Smooth muscle cell (in vitro differentiated cells): Measurements from ENCODE around the gene RPL23. TPM values are rescaled to one million over a fixed set of nuclear protein-coding genes. Genes with fewer than 3 reads are reported as not detected.

ENCODE experiments used
- DNase-seq: peaks from one replicate; lab custom pipeline; 2025; ENCODE audit not compliant: unreplicated experiment; lab: John Stamatoyannopoulos, UW
- H2AFZ ChIP-seq: fragments of 200-600 bp; sonication (generic); 2 replicates; pipeline ENCODE4 v1.6.0; 2016; ENCODE audit warnings: antibody characterized with exemption, low read depth, mild to moderate bottlenecking
- H3F3A ChIP-seq: fragments of 200-600 bp; sonication (generic); 2 replicates; pipeline ENCODE4 v1.6.0; 2017; ENCODE audit warnings: antibody characterized with exemption, low read depth
- H3K27ac ChIP-seq: fragments of 200-600 bp; sonication (generic); 2 replicates; pipeline ENCODE4 v1.5.1; 2016; ENCODE audit warnings: low read depth, mild to moderate bottlenecking
- H3K27me3 ChIP-seq: fragments of 200-600 bp; sonication (generic); 2 replicates; pipeline ENCODE4 v1.6.1; 2016; ENCODE audit warnings: low read depth, mild to moderate bottlenecking
- H3K36me3 ChIP-seq: fragments of 200-600 bp; sonication (generic); 2 replicates; pipeline ENCODE4 v1.5.1; 2016; ENCODE audit warnings: low read depth
- H3K4me1 ChIP-seq: fragments of 200-600 bp; sonication (generic); 2 replicates; pipeline ENCODE4 v1.5.1; 2016; ENCODE audit warnings: low read depth
- H3K4me2 ChIP-seq: fragments of 200-600 bp; sonication (generic); 2 replicates; pipeline ENCODE4 v1.6.0; 2016; ENCODE audit warnings: mild to moderate bottlenecking
- H3K4me3 ChIP-seq: fragments of 200-600 bp; sonication (generic); 2 replicates; pipeline ENCODE4 v1.5.1; 2016; ENCODE audit warnings: mild to moderate bottlenecking
- H3K79me2 ChIP-seq: fragments of 200-600 bp; sonication (generic); 2 replicates; pipeline ENCODE4 v1.6.0; 2016; ENCODE audit warnings: low read depth, mild to moderate bottlenecking
- H3K9ac ChIP-seq: fragments of 200-600 bp; sonication (generic); 2 replicates; pipeline ENCODE4 v1.6.0; 2016; ENCODE audit warnings: low read depth
- H3K9me3 ChIP-seq: fragments of 200-600 bp; sonication (generic); replicated peaks from 2 replicates; pipeline ENCODE4 v1.5.1; 2016; ENCODE audit warnings: low read depth
- H4K20me1 ChIP-seq: fragments of 200-600 bp; sonication (generic); 2 replicates; pipeline ENCODE4 v1.6.0; 2016; ENCODE audit warnings: low read depth
- WGBS: methylation state at CpG from one replicate; pipeline ENCODE4 v1.1.7; 2016; ENCODE audit warnings: low lambda C conversion rate; 5-methylcytosine and 5-hydroxymethylcytosine counted together
- polyA plus RNA-seq: library from polyadenylated mRNA; unstranded; fragments of >200 nt; fragmentation: Nextera tagmentation; extraction: Ambion mirVana; gene quantifications from 2 replicates; pipeline ENCODE4 v1.2.1, GENCODE V29; 2016
- total RNA-seq: library from RNA; depleted of rRNA; stranded (reverse); fragments of >200 nt; gene quantifications from 2 replicates; pipeline ENCODE4 v1.2.3, GENCODE V29; 2014
- TF ChIP-seq, protein P1 (sequence below): fragments of 200-600 bp; sonication (generic); IDR thresholded peaks from 2 replicates; pipeline ENCODE4 v1.5.1; 2017; ENCODE audit warnings: borderline replicate concordance, mild to moderate bottlenecking, antibody characterized with exemption; ENCODE audit not compliant: insufficient read depth, poor library complexity, severe bottlenecking

The RPL23 gene
- total and polyA plus RNA-seq, 2 experiments from 2014 or later: 435 to 1,715 TPM

DNA sequence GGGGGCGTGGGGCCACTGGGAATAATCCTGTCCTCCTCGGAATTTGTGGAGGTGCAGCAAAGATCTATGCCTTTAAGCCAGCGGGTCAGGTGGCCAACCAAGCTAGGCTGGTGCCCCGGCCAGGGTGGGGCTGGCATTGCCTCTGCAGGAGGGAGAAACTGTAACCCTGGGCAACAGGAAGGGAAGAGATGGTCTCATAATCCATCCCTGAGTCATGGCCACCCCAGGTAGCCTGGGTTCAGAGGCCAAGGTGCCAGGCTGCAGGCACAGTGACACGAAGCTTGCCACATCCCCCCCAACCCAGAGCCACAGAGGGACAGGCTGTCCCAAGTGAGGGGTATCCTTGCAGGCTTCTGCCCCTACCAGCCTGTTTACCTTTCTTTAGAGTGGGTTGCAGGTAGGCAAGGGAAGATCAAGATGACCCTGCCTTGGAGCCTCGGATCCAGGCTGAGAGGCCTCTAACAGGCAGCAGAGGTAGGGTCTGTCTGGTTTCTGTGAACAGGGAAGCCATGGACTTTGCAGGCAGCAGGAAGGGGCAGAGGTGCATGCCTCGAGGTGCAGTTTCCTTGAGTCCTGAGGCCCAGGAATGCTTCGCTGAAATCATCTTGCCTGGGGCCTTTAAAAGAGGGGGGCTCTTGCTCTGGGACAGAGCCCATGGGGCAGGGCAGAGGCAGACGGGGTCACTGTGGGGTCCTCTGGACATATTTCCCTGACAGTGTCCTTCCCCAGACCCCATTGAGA, 20.3 kb upstream of the RPL23 start:
- H3K9me3 ChIP-seq: no peaks in the 10 kb centered on the region
- peaks cover 87% of the 10 kb centered on the region for H3K79me2 ChIP-seq
- H3K9ac ChIP-seq: no peak overlapping the region
- DNase-seq: no peak
- H3F3A ChIP-seq: peaks cover 19% of the 10 kb centered on the region
- H2AFZ ChIP-seq: no peak overlapping the region
- H3K36me3 ChIP-seq: no peaks in the 10 kb centered on the region
- H3K4me2 ChIP-seq: peak overlapping the region; percentile 97
- H3K27me3 ChIP-seq: no peaks in the 10 kb centered on the region
- peak overlapping the region; percentile 13 for H3K4me3 ChIP-seq
- TF ChIP-seq, protein P1, sequence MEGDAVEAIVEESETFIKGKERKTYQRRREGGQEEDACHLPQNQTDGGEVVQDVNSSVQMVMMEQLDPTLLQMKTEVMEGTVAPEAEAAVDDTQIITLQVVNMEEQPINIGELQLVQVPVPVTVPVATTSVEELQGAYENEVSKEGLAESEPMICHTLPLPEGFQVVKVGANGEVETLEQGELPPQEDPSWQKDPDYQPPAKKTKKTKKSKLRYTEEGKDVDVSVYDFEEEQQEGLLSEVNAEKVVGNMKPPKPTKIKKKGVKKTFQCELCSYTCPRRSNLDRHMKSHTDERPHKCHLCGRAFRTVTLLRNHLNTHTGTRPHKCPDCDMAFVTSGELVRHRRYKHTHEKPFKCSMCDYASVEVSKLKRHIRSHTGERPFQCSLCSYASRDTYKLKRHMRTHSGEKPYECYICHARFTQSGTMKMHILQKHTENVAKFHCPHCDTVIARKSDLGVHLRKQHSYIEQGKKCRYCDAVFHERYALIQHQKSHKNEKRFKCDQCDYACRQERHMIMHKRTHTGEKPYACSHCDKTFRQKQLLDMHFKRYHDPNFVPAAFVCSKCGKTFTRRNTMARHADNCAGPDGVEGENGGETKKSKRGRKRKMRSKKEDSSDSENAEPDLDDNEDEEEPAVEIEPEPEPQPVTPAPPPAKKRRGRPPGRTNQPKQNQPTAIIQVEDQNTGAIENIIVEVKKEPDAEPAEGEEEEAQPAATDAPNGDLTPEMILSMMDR: no peak
- H3K4me1 ChIP-seq: peaks cover 32% of the 10 kb centered on the region
- peak overlapping the region; percentile 4 for H3K27ac ChIP-seq
- peaks cover 81% of the 10 kb centered on the region for H4K20me1 ChIP-seq
- 73% methylated on average over 9 of the region's 9 CpGs for WGBS

DNA sequence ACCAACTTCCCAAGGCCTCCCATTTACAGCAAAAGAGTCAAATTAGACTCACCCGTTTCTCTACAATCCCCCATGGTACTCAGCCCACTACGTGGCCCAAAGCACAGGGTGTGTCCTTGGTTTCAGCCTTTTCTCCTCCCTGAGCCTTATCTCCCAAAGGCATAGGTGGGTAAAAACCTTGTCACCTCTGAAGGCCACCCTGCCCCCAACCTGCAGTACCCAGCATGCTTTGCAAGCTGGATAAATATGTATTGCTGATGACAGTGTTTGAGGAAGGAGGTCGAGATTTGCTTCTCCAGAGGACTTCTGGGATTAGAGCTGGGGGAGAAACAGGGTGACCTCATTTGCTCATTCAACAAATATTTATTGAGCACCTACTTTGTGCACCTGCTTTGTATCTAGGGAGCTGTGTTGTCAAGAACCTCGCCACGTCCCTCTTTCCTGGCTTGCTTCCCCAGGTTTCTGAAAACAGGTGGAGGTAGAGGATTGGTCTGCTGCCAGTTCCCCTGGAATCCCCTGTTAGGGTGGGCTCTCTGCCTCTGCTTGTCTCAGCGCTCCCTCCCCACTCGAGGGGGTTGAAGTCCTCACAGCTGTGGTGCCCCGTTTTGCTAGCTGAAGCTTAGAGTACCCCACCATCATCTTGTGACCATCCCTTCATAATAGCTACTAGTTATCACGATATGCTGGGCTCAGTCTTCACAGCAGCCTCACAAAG, 19.3 kb upstream of the RPL23 start:
- Histone ChIP-seq H3K27ac (no peak overlapping the region), H3K4me1 (peaks cover 28% of the 10 kb centered on the region), H3K4me3 (peak overlapping the region; percentile 76), H4K20me1 (peaks cover 71% of the 10 kb centered on the region), H3K9ac (peak overlapping the region; percentile 6), H3K9me3 (no peaks in the 10 kb centered on the region), H2AFZ (no peak overlapping the region), H3F3A (peaks cover 15% of the 10 kb centered on the region), H3K4me2 (peak overlapping the region; percentile 97), H3K79me2 (peaks cover 78% of the 10 kb centered on the region), H3K36me3 (no peaks in the 10 kb centered on the region), H3K27me3 (no peaks in the 10 kb centered on the region)
- TF ChIP-seq, protein P1: no peak
- DNase-seq: no peak
- WGBS: 80% methylated on average over 9 of the region's 9 CpGs

DNA sequence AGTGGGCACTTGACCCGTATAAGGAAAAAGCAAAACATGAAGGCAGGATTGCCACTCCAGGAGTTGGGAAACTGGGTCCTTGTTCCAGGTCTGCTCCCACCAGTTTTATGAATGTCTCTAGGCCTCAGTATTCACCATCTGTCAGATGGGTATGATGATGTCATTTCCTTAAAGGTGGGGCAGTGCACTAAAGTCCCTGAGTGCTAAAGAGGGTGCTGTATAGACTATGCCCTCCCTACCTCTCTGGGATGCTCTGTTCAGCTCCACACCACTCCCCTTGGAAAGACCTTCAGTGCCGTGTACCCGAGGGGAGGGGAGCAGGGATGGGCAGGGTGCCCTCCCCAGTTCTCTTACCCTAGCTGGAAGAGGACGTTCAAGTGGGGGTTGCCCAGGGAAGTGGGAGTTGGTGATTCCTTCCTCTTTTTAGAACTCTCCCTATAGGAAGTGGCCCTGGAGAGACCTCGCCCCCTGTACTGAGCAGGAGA, 18.5 kb upstream of the RPL23 start:
- H3K27ac ChIP-seq: peak overlapping the region; percentile 28
- 77% methylated on average over 5 of the region's 5 CpGs for whole genome bisulfite sequencing

More for the DNA sequence above, 18.5 kb upstream of the RPL23 start:
- no peaks in the 10 kb centered on the region for H3K27me3 ChIP-seq
- DNase-seq: no peak
- H3K9ac ChIP-seq: peak overlapping the region; percentile 6
- peaks cover 15% of the 10 kb centered on the region for H3F3A ChIP-seq
- peaks cover 70% of the 10 kb centered on the region for H3K79me2 ChIP-seq
- TF ChIP-seq, protein P1: no peak
- H3K4me2 ChIP-seq: peak overlapping the region; percentile 97
- H3K4me3 ChIP-seq: peak overlapping the region; percentile 76
- no peak overlapping the region for H2AFZ ChIP-seq
- H3K9me3 ChIP-seq: no peaks in the 10 kb centered on the region
- no peaks in the 10 kb centered on the region for H3K36me3 ChIP-seq
- H3K4me1 ChIP-seq: peaks cover 21% of the 10 kb centered on the region
- peaks cover 64% of the 10 kb centered on the region for H4K20me1 ChIP-seq
